IMR-90 (cell line): ENCODE measurements around the gene SLC6A6. TPM values are rescaled to one million over a fixed set of nuclear protein-coding genes. Genes with fewer than 3 reads are reported as not detected.

ENCODE experiments used
- ATAC-seq: fragments of 200-7000 bp; cut with Tn5 transposase; 2 replicates; pipeline ENCODE4 v1.9.1; 2020; ENCODE audit warnings: low read depth, mild to moderate bottlenecking, moderate library complexity
- BruUV-seq: library from RNA; stranded (reverse); fragments of 400-500 nt; replicated peaks from 2 replicates; lab custom pipeline; 2021; lab: Mats Ljungman, UMichigan
- CTCF ChIA-PET: fragments of 300-600 bp; formaldehyde crosslinking; extraction: SDS; loops from one replicate; lab custom pipeline; 2021; ENCODE audit warnings: antibody characterized with exemption; lab: Yijun Ruan, JAX
- POLR2A ChIA-PET: fragments of 300-600 bp; sonication (Branson Sonifier 250); formaldehyde crosslinking; loops from one replicate; lab custom pipeline; 2022; ENCODE audit warnings: antibody characterized with exemption; ENCODE audit not compliant: unreplicated experiment; lab: Charles Lee
- DNase-seq: peaks from one replicate; pipeline ENCODE4 v3.0.0; 2013
- H2AFZ ChIP-seq: replicated peaks from 2 replicates; pipeline ENCODE3; 2013; ENCODE audit warnings: low read length, mild to moderate bottlenecking; ENCODE audit not compliant: poor library complexity
- H2AK5ac ChIP-seq: 2 replicates; pipeline ENCODE4 v1.6.1; 2013; ENCODE audit warnings: low read depth, low read length, inconsistent platforms
- H2AK9ac ChIP-seq: replicated peaks from 2 replicates; pipeline ENCODE3; 2013; ENCODE audit warnings: mild to moderate bottlenecking, low read depth, low read length, moderate library complexity; ENCODE audit not compliant: poor library complexity
- H2BK120ac ChIP-seq: 2 replicates; pipeline ENCODE4 v1.6.1; 2013; ENCODE audit warnings: low read depth, low read length, inconsistent platforms
- H2BK15ac ChIP-seq: 3 replicates; pipeline ENCODE4 v1.6.1; 2013; ENCODE audit warnings: low read depth, low read length, inconsistent platforms
- H2BK20ac ChIP-seq: 2 replicates; pipeline ENCODE4 v1.6.1; 2013; ENCODE audit warnings: low read depth, mild to moderate bottlenecking, inconsistent platforms, low read length, moderate library complexity
- H2BK5ac ChIP-seq: 2 replicates; pipeline ENCODE4 v1.6.1; 2013; ENCODE audit warnings: mild to moderate bottlenecking, low read depth, low read length, inconsistent platforms; ENCODE audit not compliant: poor library complexity, severe bottlenecking
- H3K14ac ChIP-seq: replicated peaks from 2 replicates; pipeline ENCODE4 v1.6.1; 2013; ENCODE audit warnings: low read depth, low read length, inconsistent platforms
- H3K18ac ChIP-seq: 2 replicates; pipeline ENCODE4 v1.6.1; 2013; ENCODE audit warnings: low read depth, low read length, control low read depth
- H3K23ac ChIP-seq: 2 replicates; pipeline ENCODE4 v1.6.1; 2013; ENCODE audit warnings: low read depth, low read length, inconsistent platforms
- H3K27ac ChIP-seq: 2 replicates; pipeline ENCODE4 v1.5.1; 2013; ENCODE audit warnings: mild to moderate bottlenecking, control low read depth, low read length; ENCODE audit not compliant: insufficient read depth
- H3K27me3 ChIP-seq: 2 replicates; pipeline ENCODE4 v1.6.1; 2013; ENCODE audit warnings: low read length; ENCODE audit not compliant: control insufficient read depth, insufficient read depth
- H3K36me3 ChIP-seq: 2 replicates; pipeline ENCODE4 v1.6.1; 2013; ENCODE audit warnings: low read length, mixed read lengths; ENCODE audit not compliant: control insufficient read depth, insufficient read depth
- H3K4ac ChIP-seq: 2 replicates; pipeline ENCODE4 v1.6.1; 2013; ENCODE audit warnings: low read depth, low read length, inconsistent platforms
- H3K4me1 ChIP-seq: 2 replicates; pipeline ENCODE4 v1.6.1; 2013; ENCODE audit warnings: low read length, mixed read lengths; ENCODE audit not compliant: control insufficient read depth, insufficient read depth
- H3K4me2 ChIP-seq: 2 replicates; pipeline ENCODE4 v1.6.1; 2013; ENCODE audit warnings: low read depth, mild to moderate bottlenecking, control low read depth, low read length, moderate library complexity
- H3K4me3 ChIP-seq: 2 replicates; pipeline ENCODE4 v1.5.1; 2013; ENCODE audit warnings: low read depth, mild to moderate bottlenecking, control low read depth, low read length, moderate library complexity; ENCODE audit not compliant: insufficient read depth
- H3K56ac ChIP-seq: 2 replicates; pipeline ENCODE4 v1.6.1; 2013; ENCODE audit warnings: low read length, inconsistent platforms; ENCODE audit not compliant: insufficient read depth; ENCODE audit errors: extremely low read depth
- H3K79me1 ChIP-seq, 2 experiments: 2 replicates each; pipeline ENCODE4 v1.6.1; 2013; ENCODE audit warnings: low read length in 2 of 2, inconsistent platforms in 1 of 2, low read depth in 1 of 2
- H3K9ac ChIP-seq: 2 replicates; pipeline ENCODE4 v1.6.1; 2013; ENCODE audit warnings: low read depth, low read length, control low read depth
- H3K9me1 ChIP-seq: 2 replicates; pipeline ENCODE4 v1.6.1; 2013; ENCODE audit warnings: low read length, inconsistent platforms; ENCODE audit not compliant: insufficient read depth
- H3K9me3 ChIP-seq: 2 replicates; pipeline ENCODE4 v1.6.1; 2013; ENCODE audit warnings: low read length; ENCODE audit not compliant: control insufficient read depth, insufficient read depth
- H4K20me1 ChIP-seq: 2 replicates; pipeline ENCODE4 v1.6.1; 2013; ENCODE audit warnings: low read length, inconsistent platforms; ENCODE audit not compliant: insufficient read depth
- H4K5ac ChIP-seq: 2 replicates; pipeline ENCODE4 v1.6.1; 2013; ENCODE audit warnings: mild to moderate bottlenecking, low read depth, low read length, control low read depth
- H4K8ac ChIP-seq, 2 experiments: 2 replicates each; pipeline ENCODE4 v1.6.1; 2013; ENCODE audit warnings: low read depth in 2 of 2, low read length in 2 of 2, control low read depth in 1 of 2, inconsistent platforms in 1 of 2
- H4K91ac ChIP-seq: 2 replicates; pipeline ENCODE4 v1.6.1; 2013; ENCODE audit warnings: low read depth, low read length, inconsistent platforms; ENCODE audit not compliant: insufficient read depth
- BHLHE40 ChIP-seq: fragments of 150-350 bp; IDR thresholded peaks from 2 replicates; pipeline ENCODE4 v1.6.1; 2016; ENCODE audit warnings: mild to moderate bottlenecking, low read depth, low read length
- CEBPB ChIP-seq: IDR thresholded peaks from 2 replicates; pipeline ENCODE4 v1.6.1; 2012; ENCODE audit warnings: low read depth, low read length, improper control_type of control experiment
- CHD1 ChIP-seq: IDR thresholded peaks from 2 replicates; pipeline ENCODE4 v1.6.1; 2012; ENCODE audit warnings: low read depth, low read length, improper control_type of control experiment
- FOS ChIP-seq: fragments of 150-350 bp; IDR thresholded peaks from 2 replicates; pipeline ENCODE4 v1.6.1; 2016; ENCODE audit warnings: low read depth, low read length
- MAFK ChIP-seq: IDR thresholded peaks from 2 replicates; pipeline ENCODE4 v1.6.1; 2012; ENCODE audit warnings: low read depth, low read length, improper control_type of control experiment
- MAZ ChIP-seq: IDR thresholded peaks from 2 replicates; pipeline ENCODE4 v1.6.1; 2012; ENCODE audit warnings: low read depth, mild to moderate bottlenecking, low read length, improper control_type of control experiment, moderate library complexity, borderline replicate concordance
- MXI1 ChIP-seq: IDR thresholded peaks from 2 replicates; pipeline ENCODE4 v1.6.1; 2012; ENCODE audit warnings: low read depth, mild to moderate bottlenecking, low read length, moderate library complexity, borderline replicate concordance
- NFE2L2 ChIP-seq: fragments of 150-350 bp; IDR thresholded peaks from 2 replicates; pipeline ENCODE4 v1.6.1; 2016; ENCODE audit warnings: low read depth, mild to moderate bottlenecking, low read length
- POLR2A ChIP-seq: IDR thresholded peaks from 2 replicates; pipeline ENCODE4 v1.6.1; 2012; ENCODE audit warnings: mild to moderate bottlenecking, low read depth, low read length
- RAD21 ChIP-seq: IDR thresholded peaks from 2 replicates; pipeline ENCODE4 v1.6.1; 2012; ENCODE audit warnings: low read length, improper control_type of control experiment
- RCOR1 ChIP-seq: IDR thresholded peaks from 2 replicates; pipeline ENCODE4 v1.6.1; 2012; ENCODE audit warnings: mild to moderate bottlenecking, low read length, improper control_type of control experiment; ENCODE audit not compliant: insufficient replicate concordance
- RFX5 ChIP-seq: IDR thresholded peaks from 2 replicates; pipeline ENCODE4 v1.8.0; 2012; ENCODE audit warnings: low read depth, mild to moderate bottlenecking, low read length, moderate library complexity
- SMC3 ChIP-seq: fragments of 150-350 bp; IDR thresholded peaks from 2 replicates; pipeline ENCODE4 v1.6.1; 2016; ENCODE audit warnings: low read depth, mild to moderate bottlenecking, antibody characterized with exemption, low read length, moderate library complexity
- USF2 ChIP-seq: fragments of 150-350 bp; IDR thresholded peaks from 2 replicates; pipeline ENCODE4 v1.6.1; 2017; ENCODE audit warnings: mild to moderate bottlenecking, antibody characterized with exemption, low read length, low read depth
- WGBS, 2 experiments: methylation state at CpG; one replicate each; pipeline versions ENCODE4 v1.1.5 to v1.1.7; 2013; ENCODE audit warnings: missing lambda C conversion rate in 2 of 2; ENCODE audit not compliant: insufficient read length in 1 of 2; ENCODE audit errors: extremely low coverage in 2 of 2; 5-methylcytosine and 5-hydroxymethylcytosine counted together
- dilution Hi-C: fragments of 300-500 bp; cut with HindIII; formaldehyde crosslinking; loops from one replicate; pipeline ENCODE4 v1.14.3; 2018; ENCODE audit warnings: low sequenced_read_pairs; ENCODE audit not compliant: unreplicated experiment
- in situ Hi-C: fragments of 300-500 bp; cut with MboI; formaldehyde crosslinking; loops from 3 replicates; pipeline ENCODE4 v1.14.3; 2019; ENCODE audit warnings: low sequenced_read_pairs, inconsistent platforms, mixed read lengths
- intact Hi-C: fragments of 100-400 bp; cut with micrococcal nuclease; formaldehyde crosslinking; loops from 2 replicates; pipeline ENCODE4 v1.10.0; 2022
- polyA plus RNA-seq, 3 experiments: library from polyadenylated mRNA; depleted of rRNA; stranded (reverse); fragments of >200 nt; gene quantifications; 2 replicates each; pipeline ENCODE4 v1.2.3, GENCODE V29; 2012; ENCODE audit warnings: low replicate concordance in 1 of 3
- total RNA-seq: library from RNA; depleted of rRNA; stranded (reverse); fragments of >200 nt; gene quantifications from 2 replicates; pipeline ENCODE4 v1.2.3, GENCODE V29; 2012
- TF ChIP-seq, protein P1 (sequence below): fragments of 150-350 bp; IDR thresholded peaks from 2 replicates; pipeline ENCODE4 v1.6.1; 2016; ENCODE audit warnings: low read depth, mild to moderate bottlenecking, low read length, moderate library complexity, borderline replicate concordance
- TF ChIP-seq, protein P2 (sequence below): conservative IDR thresholded peaks from 2 replicates; pipeline ENCODE4 v1.5.1; 2012; ENCODE audit warnings: mild to moderate bottlenecking, low read depth, low read length, improper control_type of control experiment

SLC6A6 gene
- total and polyA plus RNA-seq, 2 of the 4 experiments (the other 2 are of a cell fraction) = 29.9 to 39.4 TPM

GRCh38 chr3:14397531-14397930, 4.9 kb upstream of the SLC6A6 start:
- ATAC-seq (no peak), DNase-seq (no peak)
- no peak overlapping the region for H3K56ac ChIP-seq
- H3K9me3 ChIP-seq = no peaks in the 10 kb centered on the region
- no peak overlapping the region for H3K9ac ChIP-seq
- ChIA-PET POLR2A (no interaction called here), CTCF (no interaction called here)
- H2BK20ac ChIP-seq = no peak overlapping the region
- H3K4ac ChIP-seq = no peak overlapping the region
- no peak overlapping the region for H2AK5ac ChIP-seq
- H3K23ac ChIP-seq = no peak overlapping the region
- no peak overlapping the region for H3K4me3 ChIP-seq
- H3K79me1 ChIP-seq = no peaks in the 10 kb centered on the region
- H4K20me1 ChIP-seq = no peaks in the 10 kb centered on the region
- BruUV-seq = no TSS peak
- no peak overlapping the region for H2BK5ac ChIP-seq
- no peaks in the 10 kb centered on the region for H3K27me3 ChIP-seq
- H2BK15ac ChIP-seq = no peak overlapping the region
- peaks cover 8% of the 10 kb centered on the region for H3K9me1 ChIP-seq
- H4K5ac ChIP-seq = no peak overlapping the region
- no peak overlapping the region for H3K14ac ChIP-seq
- intact Hi-C loops (no loop called here), in situ Hi-C loops (no loop called here), dilution Hi-C loops (no loop called here)
- peak overlapping the region; percentile 17 for H2AFZ ChIP-seq
- H4K91ac ChIP-seq = no peak overlapping the region
- TF ChIP-seq CEBPB (no peak), MXI1 (no peak), RFX5 (no peak), MAFK (no peak), SMC3 (no peak), RCOR1 (no peak), POLR2A (no peak), CHD1 (no peak), FOS (no peak), BHLHE40 (no peak), MAZ (no peak), RAD21 (no peak), NFE2L2 (no peak), USF2 (no peak)
- TF ChIP-seq, protein P1, sequence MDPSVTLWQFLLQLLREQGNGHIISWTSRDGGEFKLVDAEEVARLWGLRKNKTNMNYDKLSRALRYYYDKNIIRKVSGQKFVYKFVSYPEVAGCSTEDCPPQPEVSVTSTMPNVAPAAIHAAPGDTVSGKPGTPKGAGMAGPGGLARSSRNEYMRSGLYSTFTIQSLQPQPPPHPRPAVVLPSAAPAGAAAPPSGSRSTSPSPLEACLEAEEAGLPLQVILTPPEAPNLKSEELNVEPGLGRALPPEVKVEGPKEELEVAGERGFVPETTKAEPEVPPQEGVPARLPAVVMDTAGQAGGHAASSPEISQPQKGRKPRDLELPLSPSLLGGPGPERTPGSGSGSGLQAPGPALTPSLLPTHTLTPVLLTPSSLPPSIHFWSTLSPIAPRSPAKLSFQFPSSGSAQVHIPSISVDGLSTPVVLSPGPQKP = no peak
- TF ChIP-seq, protein P2, sequence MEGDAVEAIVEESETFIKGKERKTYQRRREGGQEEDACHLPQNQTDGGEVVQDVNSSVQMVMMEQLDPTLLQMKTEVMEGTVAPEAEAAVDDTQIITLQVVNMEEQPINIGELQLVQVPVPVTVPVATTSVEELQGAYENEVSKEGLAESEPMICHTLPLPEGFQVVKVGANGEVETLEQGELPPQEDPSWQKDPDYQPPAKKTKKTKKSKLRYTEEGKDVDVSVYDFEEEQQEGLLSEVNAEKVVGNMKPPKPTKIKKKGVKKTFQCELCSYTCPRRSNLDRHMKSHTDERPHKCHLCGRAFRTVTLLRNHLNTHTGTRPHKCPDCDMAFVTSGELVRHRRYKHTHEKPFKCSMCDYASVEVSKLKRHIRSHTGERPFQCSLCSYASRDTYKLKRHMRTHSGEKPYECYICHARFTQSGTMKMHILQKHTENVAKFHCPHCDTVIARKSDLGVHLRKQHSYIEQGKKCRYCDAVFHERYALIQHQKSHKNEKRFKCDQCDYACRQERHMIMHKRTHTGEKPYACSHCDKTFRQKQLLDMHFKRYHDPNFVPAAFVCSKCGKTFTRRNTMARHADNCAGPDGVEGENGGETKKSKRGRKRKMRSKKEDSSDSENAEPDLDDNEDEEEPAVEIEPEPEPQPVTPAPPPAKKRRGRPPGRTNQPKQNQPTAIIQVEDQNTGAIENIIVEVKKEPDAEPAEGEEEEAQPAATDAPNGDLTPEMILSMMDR = no peak
- peaks cover 14% of the 10 kb centered on the region for H3K4me1 ChIP-seq
- no peak overlapping the region for H3K27ac ChIP-seq
- H4K8ac ChIP-seq = no peak overlapping the region
- no peaks in the 10 kb centered on the region for H3K36me3 ChIP-seq
- WGBS, 2 experiments = no CpG with 5 or more reads among the region's 3 CpGs
- H3K18ac ChIP-seq = no peak overlapping the region
- no peak overlapping the region for H2AK9ac ChIP-seq
- no peak overlapping the region for H3K4me2 ChIP-seq
- no peak overlapping the region for H2BK120ac ChIP-seq
